CD4-positive, alpha-beta T cell (primary cell): ENCODE data around the gene CCDC15. TPM values are rescaled to one million over a fixed set of nuclear protein-coding genes. Genes with fewer than 3 reads are reported as not detected.

Experiments
- ATAC-seq: fragments of 200-7000 bp; cut with Tn5 transposase; one replicate; pipeline ENCODE4 v1.10.0; 2022; ENCODE audit warnings: mild to moderate bottlenecking; ENCODE audit not compliant: poor library complexity
- CTCF ChIA-PET: fragments of 350-600 bp; sonication (Branson Sonifier 250); formaldehyde crosslinking; loops from one replicate; lab custom pipeline; 2021; ENCODE audit warnings: antibody characterized with exemption, inconsistent platforms; lab: Charles Lee
- POLR2A ChIA-PET: fragments of 350-600 bp; sonication (Branson Sonifier 250); formaldehyde crosslinking; loops from one replicate; lab custom pipeline; 2021; ENCODE audit warnings: antibody characterized with exemption, inconsistent platforms; lab: Charles Lee
- DNase-seq, 14 experiments: peaks; one replicate each; pipeline ENCODE4 v3.0.0-alpha.2; 2013 to 2020; ENCODE audit warnings: mixed read lengths in 2 of 14
- H3K27ac ChIP-seq, 2 donors: one replicate each; pipeline versions ENCODE4 v1.5.1 to v1.7.0; 2013; ENCODE audit warnings: low read length in 2 of 2, low read depth in 1 of 2, mild to moderate bottlenecking in 1 of 2
- H3K27me3 ChIP-seq, 2 experiments: 1 replicate in 1 of 2; 2 replicates in 1 of 2; pipeline versions ENCODE4 v1.6.1 to v1.7.0; 2013; ENCODE audit warnings: low read length in 2 of 2, control low read depth in 1 of 2, mild to moderate bottlenecking in 1 of 2, moderate library complexity in 1 of 2; ENCODE audit not compliant: insufficient read depth in 2 of 2, control insufficient read depth in 1 of 2
- H3K36me3 ChIP-seq: one replicate; pipeline ENCODE4 v1.6.1; 2013; ENCODE audit warnings: low read length, control low read depth; ENCODE audit not compliant: insufficient read depth
- H3K4me1 ChIP-seq: one replicate; pipeline ENCODE4 v1.6.1; 2013; ENCODE audit warnings: low read length, control low read depth; ENCODE audit not compliant: insufficient read depth
- H3K4me3 ChIP-seq: one replicate; pipeline ENCODE4 v1.5.1; 2013; ENCODE audit warnings: mild to moderate bottlenecking, low read length, moderate library complexity
- H3K9me3 ChIP-seq, 2 experiments: 1 replicate in 1 of 2; 2 replicates in 1 of 2; pipeline versions ENCODE4 v1.6.1 to v1.7.0; 2013; ENCODE audit warnings: low read length in 2 of 2, mild to moderate bottlenecking in 2 of 2, control low read depth in 1 of 2, moderate library complexity in 1 of 2; ENCODE audit not compliant: control insufficient read depth in 1 of 2, insufficient read depth in 1 of 2
- H3K27ac Mint-ChIP-seq: one replicate; pipeline ENCODE4 v1.8.0; 2020; ENCODE audit warnings: mixed read lengths
- H3K27me3 Mint-ChIP-seq: one replicate; pipeline ENCODE4 v1.8.0; 2021; ENCODE audit warnings: mixed read lengths
- H3K36me3 Mint-ChIP-seq: one replicate; pipeline ENCODE4 v1.8.0; 2021; ENCODE audit warnings: low read depth, mixed read lengths
- H3K4me1 Mint-ChIP-seq: one replicate; pipeline ENCODE4 v1.8.0; 2021; ENCODE audit warnings: low read depth, mixed read lengths
- H3K4me3 Mint-ChIP-seq: one replicate; pipeline ENCODE4 v1.8.0; 2020; ENCODE audit warnings: mild to moderate bottlenecking, mixed read lengths
- H3K9me3 Mint-ChIP-seq: one replicate; pipeline ENCODE4 v1.8.0; 2020; ENCODE audit warnings: mixed read lengths
- CTCF ChIP-seq: fragments of 200-600 bp; IDR thresholded peaks from one replicate; pipeline ENCODE4 v1.8.0; 2022; ENCODE audit warnings: antibody characterized with exemption, mild to moderate bottlenecking
- intact Hi-C, 2 experiments: fragments of 100-400 bp; cut with DNase I in 1 of 2; cut with micrococcal nuclease in 1 of 2; formaldehyde crosslinking; loops; one replicate each; pipeline versions ENCODE4 v1.15.1 to v1.9.0; 2023 to 2025; cut with DNase I, micrococcal nuclease
- total RNA-seq, 174 experiments: library from RNA in 2 of 174; stranded (reverse) in 2 of 174; gene quantifications; one replicate each; pipeline ENCODE4 v1.2.3 and lab custom pipeline; 2021 to 2026

The CCDC15 gene
- total RNA-seq, 2 experiments from 2014 or later: 0.89 to 1.1 TPM

- no peak for ATAC-seq
- intact Hi-C loops: no loop called here
- Mint-ChIP-seq H3K36me3 (no peaks in the 10 kb centered on the region), H3K9me3 (no peaks in the 10 kb centered on the region), H3K4me1 (no peaks in the 10 kb centered on the region), H3K27ac (no peak overlapping the region), H3K27me3 (peaks cover 15% of the 10 kb centered on the region), H3K4me3 (no peak overlapping the region)
- no peaks in the 10 kb centered on the region for H3K27me3 ChIP-seq
- no peak overlapping the region for H3K4me3 ChIP-seq
- ChIA-PET POLR2A (no interaction called here), CTCF (no interaction called here)
- DNase-seq: no peak
- H3K9me3 ChIP-seq: peaks cover 0 to 10% of the 10 kb centered on the region in 2 experiments
- no peaks in the 10 kb centered on the region for H3K4me1 ChIP-seq
- TF ChIP-seq CTCF: no peak
- no peak overlapping the region for H3K27ac ChIP-seq
- no peaks in the 10 kb centered on the region for H3K36me3 ChIP-seq
These were observed 127.2 kb downstream of the CCDC15 start for GRCh38 chr11:125081098-125081798.

- ChIA-PET POLR2A (no interaction called here), CTCF (no interaction called here)
- peaks cover 0 to 10% of the 10 kb centered on the region in 2 experiments for H3K9me3 ChIP-seq
- H3K4me1 Mint-ChIP-seq: no peaks in the 10 kb centered on the region
- intact Hi-C loops: no loop called here
- ATAC-seq (no peak), DNase-seq (no peak)
- no peak for TF ChIP-seq CTCF
- H3K27me3 ChIP-seq: no peaks in the 10 kb centered on the region
- H3K27ac Mint-ChIP-seq: no peak overlapping the region
- H3K9me3 Mint-ChIP-seq: no peaks in the 10 kb centered on the region
- H3K27me3 Mint-ChIP-seq: peaks cover 14% of the 10 kb centered on the region
- no peaks in the 10 kb centered on the region for H3K4me1 ChIP-seq
- H3K36me3 ChIP-seq: no peaks in the 10 kb centered on the region
- H3K36me3 Mint-ChIP-seq: no peaks in the 10 kb centered on the region
- H3K4me3 Mint-ChIP-seq: no peak overlapping the region
- H3K27ac ChIP-seq: no peak overlapping the region
- H3K4me3 ChIP-seq: no peak overlapping the region
These were observed 128.0 kb downstream of the CCDC15 start for GRCh38 chr11:125082040-125082439.

- Histone ChIP-seq H3K36me3 (no peaks in the 10 kb centered on the region), H3K4me1 (no peaks in the 10 kb centered on the region), H3K9me3 (peaks cover 0 to 10% of the 10 kb centered on the region in 2 experiments), H3K27me3 (no peaks in the 10 kb centered on the region), H3K4me3 (no peak overlapping the region), H3K27ac (no peak overlapping the region)
- Mint-ChIP-seq H3K27me3 (peaks cover 10% of the 10 kb centered on the region), H3K27ac (no peak overlapping the region), H3K9me3 (no peaks in the 10 kb centered on the region), H3K36me3 (no peaks in the 10 kb centered on the region), H3K4me3 (no peak overlapping the region), H3K4me1 (no peaks in the 10 kb centered on the region)
- CTCF ChIA-PET: no interaction called here
- no peak for DNase-seq
- ATAC-seq: no peak
- POLR2A ChIA-PET: no interaction called here
- TF ChIP-seq CTCF: no peak
- intact Hi-C loops: no loop called here
These were observed 128.8 kb downstream of the CCDC15 start for GRCh38 chr11:125082611-125083311.
